GM19395 (cell line): ENCODE data around the gene SYNE1.
"Not testable (repeated sequence)": the region's sequence is repeated elsewhere in the genome, so short reads cannot be mapped to it uniquely, and the experiment has no call there.

Experiments
- ATAC-seq: cut with Tn5 transposase; IDR thresholded peaks from one replicate; pipeline ENCODE4 v1.9.1; 2021; ENCODE audit warnings: mild to moderate bottlenecking, moderate library complexity; ENCODE audit not compliant: unreplicated experiment

The SYNE1 gene

DNA sequence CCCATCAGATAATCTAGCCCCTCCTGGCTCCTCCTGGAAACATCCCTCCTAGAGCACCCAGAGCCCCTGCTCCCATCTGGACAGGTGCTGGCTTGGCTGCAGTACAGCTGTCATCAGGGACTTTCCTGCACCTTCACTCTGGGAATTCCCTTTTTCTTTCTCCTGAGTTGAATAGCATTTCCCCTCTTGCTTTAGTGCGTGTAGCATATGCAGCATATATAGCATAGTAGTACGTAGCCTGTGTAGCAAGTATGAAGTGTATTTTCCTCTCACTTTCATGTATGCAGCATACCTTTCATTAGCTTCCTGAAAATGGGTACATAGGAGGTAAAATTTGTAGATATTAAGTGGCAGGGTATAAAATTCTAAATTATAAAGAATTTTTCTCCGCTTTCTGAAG, 476.8 kb downstream of the SYNE1 start:
- ATAC-seq: peak; percentile 94

DNA sequence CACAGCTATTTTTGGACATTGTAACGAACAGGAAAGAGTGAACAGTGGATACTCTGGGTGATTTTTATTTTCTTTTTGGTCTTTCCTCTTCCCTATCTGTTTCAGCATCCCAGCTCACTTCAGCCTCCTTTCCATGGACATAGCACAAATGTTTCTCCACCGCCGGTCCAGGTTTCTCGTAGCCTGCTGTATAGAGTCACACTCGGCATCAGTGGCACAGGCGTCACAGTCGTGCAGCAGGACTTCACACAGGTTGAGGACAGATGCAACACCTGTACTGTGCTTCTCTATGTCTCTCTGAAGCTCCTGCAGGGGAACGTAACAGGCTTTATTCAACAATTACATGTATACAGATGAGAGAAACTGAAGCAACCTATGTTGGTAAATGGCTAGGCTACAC, 481.4 kb downstream of the SYNE1 start:
- ATAC-seq: no peak

DNA sequence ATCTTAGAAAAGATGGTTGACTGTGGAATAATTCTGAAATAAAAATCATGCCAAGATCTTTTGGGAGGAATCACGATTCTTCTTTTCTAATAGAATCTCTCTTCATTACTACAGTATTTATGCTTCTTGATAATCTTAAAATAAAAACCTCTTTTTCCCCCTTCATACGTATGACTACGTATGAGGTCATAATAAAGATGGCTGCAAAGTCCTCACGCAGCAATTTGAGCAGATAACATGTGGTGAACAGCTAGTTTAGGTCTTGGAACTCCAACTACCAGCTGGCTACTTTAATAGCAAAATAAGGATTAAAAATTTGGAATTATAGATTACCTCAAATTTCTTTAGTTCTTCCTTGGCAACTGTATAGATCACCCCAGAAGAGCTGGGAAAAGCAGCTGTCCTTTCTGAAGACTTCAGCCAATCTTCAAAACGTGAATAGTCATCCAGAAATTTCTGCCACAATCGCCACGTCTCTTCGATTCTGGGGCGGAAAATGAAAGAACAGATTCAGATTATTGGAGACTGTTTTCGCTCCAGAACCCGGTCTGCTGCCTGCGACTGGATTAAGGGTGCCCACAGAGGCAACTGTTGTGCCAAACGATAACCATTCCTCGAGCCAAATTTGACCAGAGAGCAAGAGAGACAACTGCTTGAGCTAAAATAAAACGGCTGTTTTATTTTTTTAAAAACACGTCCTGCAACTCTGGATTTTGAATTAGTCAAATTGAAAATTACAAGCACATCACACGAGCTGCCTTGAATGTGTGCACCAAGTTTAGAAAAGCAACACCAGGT, 482.4 kb downstream of the SYNE1 start:
- no peak for ATAC-seq

DNA sequence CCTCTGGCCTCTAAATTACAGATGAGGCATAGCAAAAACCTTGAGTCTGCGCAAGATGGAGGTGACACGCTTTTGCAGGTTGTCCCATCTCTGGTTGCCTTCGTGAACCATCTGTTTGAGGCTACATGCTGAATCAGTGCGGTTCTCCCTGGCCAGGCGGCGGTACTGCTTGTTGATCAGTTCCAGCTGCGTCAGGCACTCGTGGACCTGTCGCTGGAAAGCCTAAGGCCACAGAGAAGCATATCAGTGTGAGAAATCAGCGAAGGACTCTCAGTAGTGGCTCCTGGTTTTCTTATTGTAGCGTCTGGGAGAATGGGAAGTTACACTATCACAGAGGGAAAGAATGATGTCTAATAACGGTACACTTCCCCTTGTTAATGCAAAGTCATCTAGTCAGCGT, 485.2 kb downstream of the SYNE1 start:
- ATAC-seq: no peak

DNA sequence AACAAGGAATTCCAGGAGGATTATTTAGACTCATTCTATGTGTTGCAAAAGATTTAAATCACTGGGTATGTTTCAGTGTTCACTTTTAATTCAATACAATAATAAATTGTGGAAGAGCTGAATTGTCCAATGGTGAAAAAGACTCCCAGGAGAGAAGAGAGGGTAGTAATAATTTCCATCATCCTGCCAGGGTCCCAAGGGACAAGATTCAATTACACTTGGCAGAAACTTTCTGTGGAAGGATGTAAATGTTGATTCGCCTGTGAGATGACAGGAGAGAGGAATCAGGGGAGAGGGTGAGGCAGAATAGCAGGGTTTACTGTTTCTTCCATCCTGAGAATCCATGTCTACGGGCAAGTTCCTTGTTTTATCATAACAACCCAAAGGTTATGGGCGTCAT, 487.0 kb downstream of the SYNE1 start:
- ATAC-seq: no peak

DNA sequence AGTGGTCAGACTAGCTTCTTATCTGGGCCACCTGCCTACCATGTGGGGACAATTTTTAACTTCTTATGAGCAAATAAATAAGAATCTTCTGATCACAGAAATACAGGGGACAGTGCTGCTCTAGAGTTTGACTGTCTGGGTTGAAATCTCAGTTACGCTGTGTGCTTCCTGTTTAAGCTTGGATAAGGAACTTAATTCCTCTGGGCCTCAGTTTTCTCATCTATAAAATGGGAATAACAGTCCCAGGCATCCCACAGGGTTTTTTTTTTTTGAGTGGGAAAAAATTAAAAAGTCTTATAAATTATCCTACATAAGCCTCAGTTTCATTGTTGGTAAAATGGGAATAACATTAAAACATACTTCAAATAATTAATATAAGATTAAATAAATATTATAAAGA, 488.8 kb downstream of the SYNE1 start:
- no peak for ATAC-seq

DNA sequence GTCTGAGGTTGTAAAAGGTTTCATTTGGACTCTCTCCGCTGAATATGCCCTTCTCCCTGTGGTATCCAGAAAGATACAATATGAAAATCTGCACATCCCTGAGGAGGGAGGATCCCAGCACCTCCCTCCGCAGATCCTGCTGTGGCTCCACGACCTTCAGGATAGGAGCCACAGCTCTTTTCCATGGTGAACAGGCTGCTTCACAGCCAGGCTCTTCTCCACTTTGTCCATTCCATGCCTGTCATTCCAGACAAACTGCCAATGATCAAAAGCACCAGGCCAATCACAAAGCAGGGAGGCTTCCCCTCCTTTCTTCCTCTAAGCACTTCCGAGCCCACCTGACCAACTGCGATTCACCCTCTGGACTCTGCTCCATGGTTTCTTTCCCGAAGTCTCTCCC, 489.9 kb downstream of the SYNE1 start:
- ATAC-seq: no peak

DNA sequence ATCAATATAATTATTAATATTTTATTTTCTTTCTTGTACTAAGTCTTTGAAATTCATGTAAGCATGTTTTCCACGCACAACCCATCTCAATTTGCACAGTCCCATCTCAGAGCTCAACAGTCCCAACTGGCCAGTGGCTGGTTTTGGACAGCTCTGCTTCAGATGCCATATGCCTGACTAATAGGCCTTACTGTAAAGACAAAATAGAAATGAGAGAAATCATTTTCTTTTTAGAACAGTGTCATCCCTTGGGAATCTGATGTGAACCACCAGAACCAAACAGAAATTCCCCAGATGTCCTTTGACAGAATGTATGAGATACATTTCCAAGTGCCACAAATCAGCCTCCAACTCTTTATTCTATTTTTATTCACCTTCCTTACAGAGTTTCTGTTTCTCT, 490.8 kb downstream of the SYNE1 start:
- no peak for ATAC-seq

DNA sequence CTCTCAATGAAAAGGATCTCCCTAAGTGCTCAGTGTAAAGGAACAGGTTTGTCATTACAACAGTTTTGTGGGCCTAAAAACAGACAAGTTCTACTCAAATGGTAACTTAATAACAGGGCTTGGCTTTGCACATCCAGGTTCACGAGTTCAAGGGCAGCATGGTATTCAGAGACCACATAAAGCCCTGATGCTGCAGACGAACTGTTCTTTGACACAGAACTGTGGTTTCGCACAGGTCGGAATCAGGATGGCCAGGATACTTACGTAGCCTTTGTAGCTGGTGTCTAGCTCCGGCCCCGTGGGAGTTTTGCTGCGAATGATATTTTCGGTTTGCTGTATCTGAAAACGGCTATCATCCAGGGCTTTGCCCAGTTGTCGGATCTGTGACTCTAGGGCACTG, 493.8 kb downstream of the SYNE1 start:
- no peak for ATAC-seq

DNA sequence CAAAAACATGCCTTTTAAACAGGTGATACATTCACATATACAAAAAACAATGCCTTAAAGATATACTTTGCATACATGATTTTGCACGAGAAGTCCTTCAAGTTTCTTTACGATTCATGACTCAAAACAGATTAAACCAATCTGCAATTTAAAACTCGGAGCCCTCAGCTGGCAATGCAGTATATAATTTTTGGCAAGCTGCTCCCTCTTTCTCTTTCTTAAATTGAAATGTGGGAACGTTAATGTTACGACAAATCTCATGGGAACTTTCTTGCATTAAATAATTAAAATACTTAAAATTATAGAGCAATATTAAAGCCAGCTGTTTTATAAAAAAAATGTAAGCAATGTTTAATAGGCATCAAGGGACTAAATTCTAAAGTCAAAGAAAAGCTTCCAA, 495.1 kb downstream of the SYNE1 start:
- ATAC-seq: no peak

DNA sequence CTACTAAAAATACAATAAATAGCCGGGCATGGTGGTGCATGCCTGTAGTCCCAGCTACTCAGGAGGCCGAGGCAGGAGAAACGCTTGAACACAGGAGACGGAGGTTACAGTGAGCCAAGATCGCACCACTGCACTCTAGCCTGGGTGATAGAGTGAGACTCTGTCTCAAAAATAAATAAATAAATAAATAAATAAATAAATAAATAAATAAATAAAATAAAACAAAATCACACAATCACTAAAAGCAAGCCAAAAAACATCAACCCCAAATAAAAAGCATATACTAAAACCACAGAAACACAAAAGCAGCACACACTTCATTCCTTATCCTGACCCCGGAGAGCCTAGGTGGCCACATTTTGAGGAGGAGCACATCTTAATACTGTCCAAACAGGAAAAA, 498.8 kb downstream of the SYNE1 start:
- not testable (repeated sequence) for ATAC-seq

DNA sequence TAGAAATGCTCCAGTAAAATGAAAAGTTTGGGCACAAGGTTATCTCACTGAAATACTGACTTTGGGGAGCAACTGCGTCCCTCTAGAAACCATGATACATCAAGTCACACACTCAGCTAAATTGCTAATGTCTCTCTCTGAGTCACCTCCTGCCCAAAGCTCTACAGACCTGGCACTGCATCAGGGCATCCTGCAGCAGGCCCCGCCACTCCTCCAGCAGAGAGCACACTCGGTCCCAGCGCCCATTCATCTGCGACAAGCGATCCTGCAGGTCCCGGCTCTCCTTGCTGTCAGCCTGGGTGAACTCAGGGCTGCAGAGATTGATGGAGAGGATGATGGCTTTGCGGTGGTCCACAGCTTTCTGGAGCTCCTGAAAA, 500.7 kb downstream of the SYNE1 start:
- no peak for ATAC-seq

DNA sequence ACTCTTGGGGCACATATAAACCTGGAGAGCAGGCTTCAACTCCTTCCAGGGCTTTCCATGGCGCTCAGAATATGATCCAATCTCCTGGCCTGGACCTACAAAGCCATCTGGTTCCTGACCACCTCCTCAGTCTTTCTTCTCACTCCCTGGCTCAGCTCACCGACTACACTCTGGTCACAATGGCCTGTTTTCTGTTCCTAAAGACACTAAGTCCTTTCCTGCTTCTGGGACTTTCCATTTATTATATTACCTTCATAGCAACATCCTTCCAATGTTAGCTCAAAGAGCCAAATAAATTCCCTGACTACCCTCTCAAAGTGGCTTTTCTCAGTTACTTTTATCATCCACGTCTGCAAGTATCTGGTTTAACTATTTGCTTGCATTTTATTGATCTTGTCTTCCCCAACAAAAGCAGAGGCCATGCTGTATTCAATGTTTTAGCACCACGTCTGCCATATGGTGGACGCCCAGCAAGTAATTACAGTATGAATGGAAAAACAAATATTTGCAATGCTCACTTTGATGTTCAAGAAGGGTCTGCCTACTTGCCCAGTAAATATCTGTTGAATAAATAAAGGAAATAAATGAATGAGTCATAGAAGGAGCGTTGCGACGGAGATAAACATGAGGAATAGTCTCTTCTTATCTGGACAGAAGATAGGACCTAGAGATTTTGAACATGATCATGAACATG, 501.3 kb downstream of the SYNE1 start:
- ATAC-seq: no peak

DNA sequence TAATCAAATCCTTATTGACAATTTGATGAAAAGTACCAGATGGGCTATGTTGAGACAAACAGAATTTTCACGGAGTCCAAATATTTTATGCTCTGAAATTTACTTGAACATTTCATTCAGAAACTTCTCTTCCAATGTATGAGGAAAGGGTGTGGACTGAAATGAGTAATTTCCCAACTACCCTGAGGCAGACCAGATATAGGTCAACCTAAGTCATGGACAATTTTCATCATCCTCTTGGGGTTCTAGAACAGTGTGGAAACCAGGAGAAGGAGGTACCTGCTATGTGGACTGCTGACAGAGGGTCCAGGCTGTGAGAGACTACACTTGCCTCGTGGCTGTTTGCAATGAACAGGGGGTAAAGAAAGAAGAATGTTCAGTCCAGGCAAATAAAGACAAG, 506.7 kb downstream of the SYNE1 start:
- no peak for ATAC-seq

DNA sequence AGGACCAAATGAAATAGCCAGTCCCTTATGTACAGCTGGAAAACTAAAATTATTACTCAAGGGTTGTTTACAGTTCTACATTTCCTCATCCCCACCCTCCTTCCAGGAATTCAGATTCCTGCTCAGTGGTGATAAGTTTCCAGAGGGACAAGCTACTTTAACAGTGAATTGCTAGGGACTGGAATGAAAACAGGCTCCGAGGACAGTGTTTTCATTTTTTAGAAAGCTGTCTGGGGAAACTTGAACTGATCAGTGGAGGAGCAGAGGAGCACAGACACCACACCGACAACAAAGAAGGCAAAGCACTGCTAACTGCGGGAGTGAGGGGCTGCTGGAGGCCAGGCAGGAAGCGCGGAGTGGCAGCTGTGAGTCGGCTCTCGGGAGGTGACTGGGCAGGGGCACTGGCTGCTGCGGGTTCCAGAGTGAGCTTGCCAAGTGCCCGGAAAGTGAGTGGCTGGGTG, 507.4 kb downstream of the SYNE1 start:
- no peak for ATAC-seq

DNA sequence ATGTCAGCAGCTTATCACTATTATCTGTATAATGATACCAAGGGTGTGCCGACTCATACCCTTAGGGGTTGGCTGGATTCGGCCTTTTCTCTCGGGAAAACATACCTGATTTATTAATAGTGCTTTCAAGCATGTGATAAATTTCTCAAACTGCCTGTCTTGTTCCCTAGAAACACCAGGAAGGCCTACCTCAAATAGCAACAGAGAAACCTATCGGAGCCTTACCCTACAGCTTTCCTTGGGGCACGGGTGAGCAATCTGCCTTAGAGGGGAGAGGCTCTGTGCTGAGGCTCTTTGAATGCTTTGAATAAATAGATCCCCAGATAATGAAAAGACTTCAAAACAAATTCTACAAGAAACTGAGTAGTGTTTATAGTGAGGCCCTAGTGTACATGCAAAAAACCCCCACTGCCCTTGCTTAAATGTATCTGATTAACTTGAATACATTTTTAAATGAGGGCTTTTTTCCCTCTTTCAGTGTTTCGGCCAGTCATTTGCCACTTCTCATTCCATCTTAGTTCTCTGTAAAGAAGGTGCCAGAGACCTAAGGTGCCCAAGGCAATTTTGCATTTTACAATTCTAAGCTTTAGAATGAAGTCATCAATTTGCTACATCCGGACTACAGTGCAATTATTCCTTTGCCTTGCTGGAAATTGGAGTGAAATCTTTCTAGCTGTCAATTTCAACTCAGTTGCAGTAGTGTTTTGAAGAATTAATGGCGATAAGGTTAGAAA, 509.6 kb downstream of the SYNE1 start:
- no peak for ATAC-seq

DNA sequence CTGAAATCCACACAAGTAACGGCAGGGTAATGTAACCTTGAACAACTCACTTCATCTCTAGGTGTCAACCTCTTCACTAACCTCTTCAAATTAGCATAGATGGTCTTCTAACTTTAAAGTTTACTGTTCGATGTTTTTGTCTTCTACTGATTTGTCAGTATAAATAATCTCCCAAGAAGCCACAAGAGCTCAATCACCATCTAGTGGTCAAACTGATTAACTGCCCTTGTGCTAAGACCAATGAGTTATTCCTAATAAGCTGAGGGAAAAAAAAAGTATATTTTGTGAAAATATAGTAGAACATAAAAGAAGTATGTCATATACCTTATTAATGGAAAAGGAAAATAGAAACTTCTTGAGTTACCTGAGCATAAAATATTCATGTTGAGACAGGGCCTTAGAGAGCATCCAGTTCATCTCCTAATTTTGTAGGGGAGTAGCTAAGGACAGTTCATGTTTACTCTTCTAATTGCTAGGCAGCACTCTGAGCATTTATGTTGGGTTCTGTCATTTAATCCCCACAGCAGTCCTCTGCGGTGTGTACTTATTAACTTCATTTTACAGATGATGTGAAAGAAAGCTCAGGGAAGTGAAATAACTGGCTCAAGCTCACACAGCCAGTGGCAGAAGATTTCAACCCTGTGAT, 512.6 kb downstream of the SYNE1 start:
- peak; percentile 71 for ATAC-seq

DNA sequence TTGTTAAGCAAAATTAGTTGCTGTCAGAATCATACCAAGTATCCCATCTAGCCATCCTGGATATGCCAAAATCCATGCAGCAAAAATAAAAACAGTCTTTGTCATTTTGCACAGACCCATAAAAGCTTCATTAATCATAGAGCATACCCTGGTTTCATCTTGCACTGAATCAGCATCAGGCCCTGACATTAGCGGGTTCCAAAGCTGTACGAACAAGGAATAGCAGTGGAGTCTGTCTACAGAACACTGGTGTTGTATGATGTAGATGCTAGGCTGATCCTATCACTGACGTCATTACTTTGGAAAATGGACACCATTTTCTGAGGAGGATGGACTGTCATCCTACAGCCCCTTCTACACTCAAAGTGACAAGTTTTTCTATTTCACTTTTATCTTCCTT, 514.1 kb downstream of the SYNE1 start:
- ATAC-seq: no peak

DNA sequence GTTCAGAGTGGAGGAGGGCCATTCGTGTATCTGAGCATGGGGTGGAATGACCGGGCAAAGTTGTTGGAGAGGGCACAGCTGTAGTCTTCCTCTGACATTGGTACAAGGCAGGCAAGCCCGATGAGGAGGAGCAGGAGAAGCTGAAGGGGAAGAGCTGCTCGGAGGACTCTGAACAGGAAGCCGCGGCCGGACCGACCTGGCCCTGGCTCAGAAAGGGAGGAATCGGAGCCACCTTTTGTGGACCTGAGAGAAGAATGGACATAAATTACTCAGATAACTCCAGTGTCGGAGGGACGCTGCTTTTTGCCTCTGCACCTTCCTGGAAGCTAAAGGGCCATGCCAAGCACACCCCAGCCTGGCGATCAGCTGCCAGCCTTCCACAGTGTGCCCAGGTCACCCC, 514.7 kb downstream of the SYNE1 start:
- ATAC-seq: no peak

DNA sequence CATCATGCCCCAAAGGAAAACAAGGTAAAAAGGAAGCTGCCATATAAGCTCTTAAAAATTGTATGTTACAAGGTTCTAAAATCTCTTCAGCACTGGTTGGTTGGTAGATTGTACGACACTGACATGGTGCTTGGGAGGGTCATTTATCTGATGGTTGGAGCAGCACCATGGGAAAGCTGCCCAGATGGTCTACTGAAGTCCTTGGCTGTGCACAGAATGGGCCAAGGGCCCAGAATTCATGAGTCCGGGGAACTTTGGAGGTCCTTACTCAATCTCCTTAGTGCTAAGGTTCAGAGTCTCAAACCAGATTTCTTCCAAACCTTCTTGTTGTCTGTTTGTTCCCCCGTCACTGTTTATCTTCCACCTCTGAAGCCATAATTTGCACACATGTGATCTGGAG, 515.3 kb downstream of the SYNE1 start:
- no peak for ATAC-seq

DNA sequence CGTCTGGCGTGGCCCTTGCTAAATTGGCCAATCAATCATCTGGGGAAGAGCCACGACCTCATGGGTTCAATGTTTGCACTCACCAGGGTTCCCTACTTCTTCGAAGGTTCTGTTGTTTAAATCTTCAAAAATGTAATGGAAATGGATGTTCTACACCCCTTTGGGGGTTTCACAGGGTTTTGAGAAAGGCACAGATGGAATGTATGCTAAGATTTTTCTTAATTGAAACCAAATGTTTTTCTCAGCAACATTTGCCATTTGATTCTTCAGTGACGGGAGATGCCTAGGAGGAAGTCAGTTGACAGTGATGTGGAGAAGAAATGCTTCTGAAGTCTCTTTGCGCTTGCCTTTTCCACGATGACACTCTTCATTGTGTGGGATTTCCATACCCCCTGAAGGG, 517.3 kb downstream of the SYNE1 start:
- ATAC-seq: no peak
